Tibial nerve (tissue), 4 donors: Measurements from ENCODE around the gene APOL6. TPM values are rescaled to one million over a fixed set of nuclear protein-coding genes. Genes with fewer than 3 reads are reported as not detected.

Experiments used
- DNase-seq, 2 donors: peaks; one replicate each; pipeline ENCODE4 v3.0.0-alpha.2; 2019; ENCODE audit warnings: low spot score in 2 of 2
- H3K27ac ChIP-seq, 4 donors: fragments of 200-600 bp; sonication (generic) in 3 of 4; one replicate each; pipeline ENCODE4 v1.5.1; 2017 to 2019; ENCODE audit warnings: mild to moderate bottlenecking in 1 of 4
- H3K27me3 ChIP-seq, 2 donors: fragments of 200-600 bp; sonication (generic) in 1 of 2; one replicate each; pipeline versions ENCODE4 v1.5.1 to v1.6.0; 2017 to 2019
- H3K36me3 ChIP-seq, 3 donors: fragments of 200-600 bp; sonication (generic); one replicate each; pipeline ENCODE4 v1.5.1; 2018 to 2019
- H3K4me1 ChIP-seq, 4 donors: fragments of 200-600 bp; sonication (generic) in 3 of 4; one replicate each; pipeline ENCODE4 v1.5.1; 2017 to 2019
- H3K4me3 ChIP-seq, 4 donors: fragments of 200-600 bp; sonication (generic) in 3 of 4; one replicate each; pipeline ENCODE4 v1.5.1; 2017 to 2019; ENCODE audit warnings: mild to moderate bottlenecking in 1 of 4, moderate library complexity in 1 of 4
- H3K9me3 ChIP-seq, 4 donors: fragments of 200-600 bp; sonication (generic) in 3 of 4; one replicate each; pipeline ENCODE4 v1.5.1; 2017 to 2019
- CTCF ChIP-seq, 5 experiments: fragments of 200-600 bp in 3 of 5; fragments of 450-650 bp in 2 of 5; sonication (generic) in 3 of 5; IDR thresholded peaks; one replicate each; pipeline ENCODE4 v1.5.1; 2016 to 2019; ENCODE audit warnings: antibody characterized with exemption in 5 of 5, mild to moderate bottlenecking in 3 of 5, moderate library complexity in 2 of 5
- EP300 ChIP-seq, 2 donors: sonication (generic); formaldehyde crosslinking; IDR thresholded peaks; one replicate each; pipeline ENCODE4 v1.6.1; 2017; ENCODE audit warnings: antibody characterized with exemption in 2 of 2, mild to moderate bottlenecking in 1 of 2
- POLR2A ChIP-seq, 2 donors: fragments of 450-650 bp; IDR thresholded peaks; one replicate each; pipeline ENCODE4 v1.6.1; 2017; ENCODE audit warnings: antibody characterized with exemption in 2 of 2, mild to moderate bottlenecking in 2 of 2, moderate library complexity in 2 of 2
- WGBS, 2 donors: methylation state at CpG; one replicate each; pipeline ENCODE4 v1.1.5; 2018; 5-methylcytosine and 5-hydroxymethylcytosine counted together
- total RNA-seq, 4 donors: library from RNA; depleted of rRNA; stranded (reverse); fragments of >200 nt; gene quantifications; one replicate each; pipeline ENCODE4 v1.1.0, GENCODE V29; 2016

Gene APOL6
- total RNA-seq, 4 donors from 2014 or later, result 9.2 to 24.9 (median 19.6) TPM

- no peak overlapping the region for H3K4me3 ChIP-seq
- 75 to 83% methylated on average over 4 of the region's 4 CpGs for WGBS, 2 donors
- peak overlapping the region in 2 of 4 donors; percentile 52 to 59 for H3K27ac ChIP-seq
- H3K9me3 ChIP-seq, result no peaks in the 10 kb centered on the region
- H3K36me3 ChIP-seq, result peaks cover 0 to under 1% (median 0%) of the 10 kb centered on the region in 3 donors
- no peaks in the 10 kb centered on the region for H3K27me3 ChIP-seq
- TF ChIP-seq EP300 (IDR thresholded peaks at IDR 0.05) (no peak), POLR2A (IDR thresholded peaks at IDR 0.05) (no peak), CTCF (IDR thresholded peaks at IDR 0.05) (no peak)
- peaks cover 0 to 55% (median 20%) of the 10 kb centered on the region in 4 donors for H3K4me1 ChIP-seq
- DNase-seq, result no peak
Observed at GRCh38 chr22:35645646-35646045, 2.6 kb upstream of the APOL6 start.

DNA sequence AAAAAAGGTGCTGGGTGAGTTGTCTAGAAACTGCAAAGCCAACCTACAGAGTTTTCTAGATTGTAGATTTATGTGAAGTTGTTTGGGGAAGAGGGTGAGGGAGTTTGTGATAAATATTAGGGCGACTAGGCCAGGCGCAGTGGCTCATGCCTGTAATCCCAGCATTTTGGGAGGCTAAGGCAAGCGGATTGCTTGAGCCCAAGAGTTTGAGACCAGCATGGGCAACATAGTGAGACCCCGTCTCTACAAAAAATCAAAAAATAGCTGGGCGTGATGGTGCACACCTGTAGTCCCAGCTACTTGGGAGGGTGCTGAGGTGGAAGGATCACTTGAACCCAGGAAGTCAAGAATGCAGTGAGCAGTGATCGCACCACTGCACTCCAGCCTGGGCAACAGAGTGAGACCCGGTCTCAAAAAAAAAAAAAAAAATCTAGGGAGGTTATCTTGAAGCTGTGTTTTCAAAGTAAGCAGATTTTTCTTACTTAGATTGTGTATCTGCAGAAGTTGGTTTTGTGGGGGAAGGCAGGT, 844 bp downstream of the APOL6 start:
- 71 to 92% methylated on average over 7 of the region's 7 CpGs for WGBS, 2 donors
- H3K4me1 ChIP-seq, result peaks cover 0 to 48% (median 20%) of the 10 kb centered on the region in 4 donors
- peaks cover 0 to 7% (median 0%) of the 10 kb centered on the region in 3 donors for H3K36me3 ChIP-seq
- no peaks in the 10 kb centered on the region for H3K27me3 ChIP-seq
- peak overlapping the region; percentile 43 to 70 (median 69) for H3K4me3 ChIP-seq
- no peak for DNase-seq
- no peak for TF ChIP-seq CTCF (IDR thresholded peaks at IDR 0.05)
- no peak for TF ChIP-seq EP300 (IDR thresholded peaks at IDR 0.05)
- no peak for TF ChIP-seq POLR2A (IDR thresholded peaks at IDR 0.05)
- peak overlapping the region; percentile 68 to 95 (median 94) for H3K27ac ChIP-seq
- peaks cover 0 to 6% (median 0%) of the 10 kb centered on the region in 4 donors for H3K9me3 ChIP-seq

- no peak for DNase-seq
- Histone ChIP-seq H3K36me3 (peaks cover 0 to 7% (median 0%) of the 10 kb centered on the region in 3 donors), H3K27ac (peak overlapping the region in 2 of 4 donors; percentile 94 to 95), H3K27me3 (no peaks in the 10 kb centered on the region), H3K4me1 (peaks cover 0 to 48% (median 20%) of the 10 kb centered on the region in 4 donors), H3K9me3 (peaks cover 0 to 6% (median 0%) of the 10 kb centered on the region in 4 donors), H3K4me3 (peak overlapping the region in 3 of 4 donors; percentile 69 to 70 (median 69))
- TF ChIP-seq POLR2A (IDR thresholded peaks at IDR 0.05) (no peak), CTCF (IDR thresholded peaks at IDR 0.05) (no peak), EP300 (IDR thresholded peaks at IDR 0.05) (no peak)
- WGBS, 2 donors, result 78 to 88% methylated on average over 7 of the region's 7 CpGs
Observed at GRCh38 chr22:35649636-35650250, 1.5 kb downstream of the APOL6 start.

- H3K36me3 ChIP-seq, result peaks cover 0 to 18% (median 0%) of the 10 kb centered on the region in 3 donors
- WGBS, 2 donors, result 97% methylated on average over 7 of the region's 7 CpGs
- H3K4me3 ChIP-seq, result no peak overlapping the region
- H3K9me3 ChIP-seq, result peaks cover 0 to 6% (median 0%) of the 10 kb centered on the region in 4 donors
- peaks cover 0 to 40% (median 20%) of the 10 kb centered on the region in 4 donors for H3K4me1 ChIP-seq
- H3K27me3 ChIP-seq, result no peaks in the 10 kb centered on the region
- no peak for TF ChIP-seq CTCF (IDR thresholded peaks at IDR 0.05)
- TF ChIP-seq EP300 (IDR thresholded peaks at IDR 0.05), result no peak
- no peak overlapping the region for H3K27ac ChIP-seq
- no peak for DNase-seq
Observed at GRCh38 chr22:35651085-35651484, 2.8 kb downstream of the APOL6 start.

DNA sequence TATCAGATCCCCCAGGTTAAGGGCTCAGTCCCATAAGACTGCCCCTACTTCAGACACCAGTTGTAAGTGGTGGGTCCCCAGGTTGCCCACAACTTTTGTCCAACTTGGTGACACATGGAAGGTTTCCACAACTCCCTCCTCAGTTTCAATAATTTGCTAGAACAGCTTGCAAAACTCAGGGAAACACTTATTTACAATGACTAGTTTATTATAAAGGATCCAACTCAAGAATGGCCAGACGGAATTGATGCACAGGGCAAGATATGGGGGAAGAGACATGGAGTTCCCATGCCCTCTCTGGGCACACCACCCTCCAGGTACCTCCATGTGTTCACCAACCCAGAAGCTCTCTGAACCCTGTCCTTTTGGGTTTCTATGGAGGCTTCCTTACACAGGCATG, 5.6 kb downstream of the APOL6 start:
- 83 to 90% methylated on average over 1 of the region's 1 CpG for WGBS, 2 donors

More for the DNA sequence above, 5.6 kb downstream of the APOL6 start:
- Histone ChIP-seq H3K9me3 (peaks cover 0 to 6% (median 0%) of the 10 kb centered on the region in 4 donors), H3K4me3 (no peak overlapping the region), H3K36me3 (peaks cover 0 to 46% (median 3%) of the 10 kb centered on the region in 3 donors), H3K27ac (no peak overlapping the region), H3K27me3 (no peaks in the 10 kb centered on the region), H3K4me1 (peaks cover 0 to 18% (median 6%) of the 10 kb centered on the region in 4 donors)
- TF ChIP-seq CTCF (IDR thresholded peaks at IDR 0.05) (no peak), POLR2A (IDR thresholded peaks at IDR 0.05) (no peak), EP300 (IDR thresholded peaks at IDR 0.05) (no peak)
- no peak for DNase-seq
